Type B pancreatic cell (in vitro differentiated cells): Measurements from ENCODE around the gene PTPRU. TPM values are rescaled to one million over a fixed set of nuclear protein-coding genes. Genes with fewer than 3 reads are reported as not detected.

Experiments
- DNase-seq: peaks from one replicate; pipeline ENCODE4 v3.0.0; 2021; ENCODE audit warnings: mixed read lengths; ENCODE audit not compliant: unreplicated experiment; ENCODE audit errors: extremely low spot score
- H3K27ac Mint-ChIP-seq: 2 replicates; pipeline ENCODE4 v1.8.0; 2021; ENCODE audit warnings: mild to moderate bottlenecking, mixed read lengths
- H3K27me3 Mint-ChIP-seq: 2 replicates; pipeline ENCODE4 v1.8.0; 2021; ENCODE audit warnings: mixed read lengths
- H3K36me3 Mint-ChIP-seq: 2 replicates; pipeline ENCODE4 v1.8.0; 2021; ENCODE audit warnings: mixed read lengths
- H3K4me1 Mint-ChIP-seq: one replicate; pipeline ENCODE4 v1.8.0; 2021; ENCODE audit warnings: mixed read lengths; ENCODE audit not compliant: unreplicated experiment
- H3K4me3 Mint-ChIP-seq: 2 replicates; pipeline ENCODE4 v1.8.0; 2021; ENCODE audit warnings: mild to moderate bottlenecking, mixed read lengths
- H3K9me3 Mint-ChIP-seq: 2 replicates; pipeline ENCODE4 v1.8.0; 2021; ENCODE audit warnings: mixed read lengths
- CTCF ChIP-seq: fragments of 200-600 bp; sonication (generic); conservative IDR thresholded peaks from 2 replicates; pipeline ENCODE4 v1.5.0; 2021; ENCODE audit warnings: antibody characterized with exemption, mild to moderate bottlenecking
- total RNA-seq: library from RNA; stranded (reverse); gene quantifications from 2 replicates; pipeline ENCODE4 v1.2.1, GENCODE V29; 2021; ENCODE audit warnings: low replicate concordance

PTPRU gene
- total RNA-seq, 1 donor from 2014 or later = 66.6 TPM

GRCh38 chr1:29247044-29247443 is 10.7 kb downstream of the PTPRU start:
- Mint-ChIP-seq H3K36me3 (no peaks in the 10 kb centered on the region), H3K4me1 (peaks cover 33% of the 10 kb centered on the region), H3K27me3 (no peaks in the 10 kb centered on the region), H3K27ac (no peak overlapping the region), H3K9me3 (no peaks in the 10 kb centered on the region), H3K4me3 (no peak overlapping the region)
- TF ChIP-seq CTCF = no peak
- no peak for DNase-seq

- Mint-ChIP-seq H3K36me3 (no peaks in the 10 kb centered on the region), H3K27ac (peak overlapping the region; percentile 14), H3K9me3 (no peaks in the 10 kb centered on the region), H3K4me1 (peaks cover 33% of the 10 kb centered on the region), H3K27me3 (no peaks in the 10 kb centered on the region), H3K4me3 (no peak overlapping the region)
- DNase-seq = no peak
- no peak for TF ChIP-seq CTCF
These were observed 11.4 kb downstream of the PTPRU start for GRCh38 chr1:29247571-29248273.

- no peaks in the 10 kb centered on the region for H3K9me3 Mint-ChIP-seq
- H3K27ac Mint-ChIP-seq = peak overlapping the region; percentile 71
- DNase-seq = no peak
- H3K36me3 Mint-ChIP-seq = no peaks in the 10 kb centered on the region
- H3K27me3 Mint-ChIP-seq = no peaks in the 10 kb centered on the region
- H3K4me1 Mint-ChIP-seq = peaks cover 33% of the 10 kb centered on the region
- no peak overlapping the region for H3K4me3 Mint-ChIP-seq
- TF ChIP-seq CTCF = no peak
These were observed 12.1 kb downstream of the PTPRU start for GRCh38 chr1:29248409-29248808.

GRCh38 chr1:29249170-29249691 is 12.9 kb downstream of the PTPRU start:
- H3K27me3 Mint-ChIP-seq = no peaks in the 10 kb centered on the region
- TF ChIP-seq CTCF = no peak
- no peak for DNase-seq
- no peaks in the 10 kb centered on the region for H3K36me3 Mint-ChIP-seq
- H3K9me3 Mint-ChIP-seq = no peaks in the 10 kb centered on the region
- peak overlapping the region; percentile 71 for H3K27ac Mint-ChIP-seq
- peak overlapping the region; percentile 28 for H3K4me3 Mint-ChIP-seq
- peaks cover 34% of the 10 kb centered on the region for H3K4me1 Mint-ChIP-seq

- H3K27ac Mint-ChIP-seq = peak overlapping the region; percentile 71
- peaks cover 37% of the 10 kb centered on the region for H3K4me1 Mint-ChIP-seq
- H3K36me3 Mint-ChIP-seq = no peaks in the 10 kb centered on the region
These were observed 13.7 kb downstream of the PTPRU start for GRCh38 chr1:29249951-29250581.

More at GRCh38 chr1:29249951-29250581, 13.7 kb downstream of the PTPRU start:
- Mint-ChIP-seq H3K9me3 (no peaks in the 10 kb centered on the region), H3K27me3 (no peaks in the 10 kb centered on the region), H3K4me3 (peak overlapping the region; percentile 23)
- TF ChIP-seq CTCF = no peak
- DNase-seq = no peak
